ENCODE results near the gene TNRC18.

- no peak for TF ChIP-seq POLR2A (IDR thresholded peaks at IDR 0.05)
- TF ChIP-seq CTCF (IDR thresholded peaks at IDR 0.05) = no peak
Observed at GRCh38 chr7:5345171-5345570, 78.5 kb downstream of the TNRC18 start.

Measured in lower leg skin (tissue), 3 donors.